ENCODE results near the gene AMDHD2.

- TF ChIP-seq CTCF (IDR thresholded peaks at IDR 0.05) (no peak), EZH2phosphoT487 (IDR thresholded peaks at IDR 0.05) (no peak), EZH2 (IDR thresholded peaks at IDR 0.05) (no peak)
Observed at GRCh38 chr16:2514333-2515179, 5.6 kb upstream of the AMDHD2 start.
